Measurements from ENCODE around the gene WDFY2.

WDFY2 gene

DNA sequence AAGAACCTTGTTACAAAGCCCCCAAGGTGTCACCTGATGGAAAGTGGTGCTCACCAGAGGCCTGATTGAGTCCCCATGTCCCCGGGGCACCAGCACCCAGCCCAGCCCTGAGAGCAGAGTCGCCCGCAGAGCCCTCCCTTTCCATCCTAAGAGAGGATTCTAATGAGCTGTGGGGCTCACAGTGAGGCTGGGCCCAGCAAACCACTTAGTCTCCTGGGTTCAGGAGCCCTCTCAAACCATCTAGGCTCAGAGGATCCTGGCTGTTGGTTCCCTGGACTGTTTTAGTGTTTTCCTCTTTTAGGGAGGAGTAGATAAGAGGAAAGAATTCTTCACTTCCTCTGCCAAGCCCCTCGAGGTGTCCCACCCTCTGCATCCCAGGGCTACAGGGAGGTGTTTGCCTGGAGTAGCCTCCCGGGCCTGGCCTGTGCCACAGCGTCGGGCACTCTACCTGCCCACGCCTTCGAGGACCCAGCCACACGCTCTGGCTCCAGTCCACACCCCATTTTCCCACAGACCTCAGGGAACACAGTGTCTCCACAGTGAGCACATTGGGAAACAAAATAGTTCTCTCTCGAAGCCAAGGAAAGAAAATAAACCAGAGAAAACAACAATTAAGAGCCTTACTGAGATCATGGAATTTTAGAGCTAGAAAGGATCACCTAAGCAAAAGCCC, 185.3 kb downstream of the WDFY2 start:
- intact Hi-C loops (cut with DNase I; ENCODE audit: low total_unique reads): no loop called here
- Histone ChIP-seq H3K36me3 (peaks cover 0 to 25% (median 11%) of the 10 kb centered on the region in 3 donors), H3K27me3 (no peaks in the 10 kb centered on the region), H3K27ac (peak overlapping the region; percentile 87 to 89), H3K9me3 (no peaks in the 10 kb centered on the region), H3K4me1 (peaks cover 0 to 43% (median 31%) of the 10 kb centered on the region in 4 donors), H3K4me3 (no peak overlapping the region)
- DNase-seq: peak; percentile 88 to 92
- TF ChIP-seq, protein P1, sequence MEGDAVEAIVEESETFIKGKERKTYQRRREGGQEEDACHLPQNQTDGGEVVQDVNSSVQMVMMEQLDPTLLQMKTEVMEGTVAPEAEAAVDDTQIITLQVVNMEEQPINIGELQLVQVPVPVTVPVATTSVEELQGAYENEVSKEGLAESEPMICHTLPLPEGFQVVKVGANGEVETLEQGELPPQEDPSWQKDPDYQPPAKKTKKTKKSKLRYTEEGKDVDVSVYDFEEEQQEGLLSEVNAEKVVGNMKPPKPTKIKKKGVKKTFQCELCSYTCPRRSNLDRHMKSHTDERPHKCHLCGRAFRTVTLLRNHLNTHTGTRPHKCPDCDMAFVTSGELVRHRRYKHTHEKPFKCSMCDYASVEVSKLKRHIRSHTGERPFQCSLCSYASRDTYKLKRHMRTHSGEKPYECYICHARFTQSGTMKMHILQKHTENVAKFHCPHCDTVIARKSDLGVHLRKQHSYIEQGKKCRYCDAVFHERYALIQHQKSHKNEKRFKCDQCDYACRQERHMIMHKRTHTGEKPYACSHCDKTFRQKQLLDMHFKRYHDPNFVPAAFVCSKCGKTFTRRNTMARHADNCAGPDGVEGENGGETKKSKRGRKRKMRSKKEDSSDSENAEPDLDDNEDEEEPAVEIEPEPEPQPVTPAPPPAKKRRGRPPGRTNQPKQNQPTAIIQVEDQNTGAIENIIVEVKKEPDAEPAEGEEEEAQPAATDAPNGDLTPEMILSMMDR (IDR thresholded peaks at IDR 0.05): no peak

- no peak for DNase-seq
- peak overlapping the region; percentile 87 to 89 for H3K27ac ChIP-seq
- TF ChIP-seq, protein P1 (IDR thresholded peaks at IDR 0.05): no peak
- peaks cover 0 to 37% (median 29%) of the 10 kb centered on the region in 4 donors for H3K4me1 ChIP-seq
- H3K36me3 ChIP-seq: peaks cover 0 to 25% (median 11%) of the 10 kb centered on the region in 3 donors
- intact Hi-C loops (cut with DNase I; ENCODE audit: low total_unique reads): no loop called here
- H3K27me3 ChIP-seq: no peaks in the 10 kb centered on the region
- no peaks in the 10 kb centered on the region for H3K9me3 ChIP-seq
- no peak overlapping the region for H3K4me3 ChIP-seq
These were observed 185.9 kb downstream of the WDFY2 start for GRCh38 chr13:51770160-51770559.

- Histone ChIP-seq H3K36me3 (peaks cover 0 to 25% (median 11%) of the 10 kb centered on the region in 3 donors), H3K4me3 (no peak overlapping the region), H3K27me3 (no peaks in the 10 kb centered on the region), H3K9me3 (no peaks in the 10 kb centered on the region), H3K27ac (peak overlapping the region; percentile 87 to 89), H3K4me1 (peaks cover 0 to 33% (median 28%) of the 10 kb centered on the region in 4 donors)
- intact Hi-C loops (cut with DNase I; ENCODE audit: low total_unique reads): no loop called here
- no peak for DNase-seq
- TF ChIP-seq, protein P1 (IDR thresholded peaks at IDR 0.05): no peak
These were observed 186.6 kb downstream of the WDFY2 start for GRCh38 chr13:51770681-51771417.

DNA sequence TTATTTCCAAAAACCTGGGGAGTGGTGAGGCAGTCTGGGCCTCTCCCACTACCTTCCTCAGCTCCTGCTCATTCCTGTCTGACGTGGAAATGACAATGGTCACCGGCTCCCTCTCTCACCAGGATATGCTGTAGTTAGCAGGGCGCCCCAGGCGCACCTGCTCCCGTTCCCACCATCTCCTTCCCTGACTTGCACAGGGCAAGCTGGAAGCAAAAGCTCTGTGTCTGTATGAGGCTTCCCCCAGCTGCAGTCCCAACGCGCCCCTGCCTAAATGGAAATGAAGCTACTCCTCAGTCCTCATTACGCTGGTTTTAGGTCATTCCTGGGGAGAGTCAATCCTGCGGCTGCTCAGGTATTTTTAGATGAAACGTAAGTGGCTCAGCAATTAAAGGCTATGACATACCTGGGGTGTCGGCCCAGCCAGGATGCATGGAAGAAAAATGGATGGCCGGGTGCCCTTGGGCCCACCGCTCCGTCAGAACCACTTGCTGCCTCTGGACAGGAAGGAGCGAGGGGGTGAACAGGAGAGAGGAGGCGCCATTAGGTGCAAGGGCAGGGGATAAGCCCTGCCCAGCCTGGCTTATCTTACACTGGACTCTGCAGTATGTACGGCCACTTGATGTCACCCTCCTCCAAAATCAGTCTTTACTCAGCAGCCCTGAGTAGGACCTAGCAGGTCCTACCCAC, 187.3 kb downstream of the WDFY2 start:
- Histone ChIP-seq H3K27ac (peak overlapping the region; percentile 87 to 89), H3K4me3 (no peak overlapping the region), H3K27me3 (no peaks in the 10 kb centered on the region), H3K4me1 (peaks cover 0 to 33% (median 28%) of the 10 kb centered on the region in 4 donors), H3K36me3 (peaks cover 0 to 19% (median 11%) of the 10 kb centered on the region in 3 donors), H3K9me3 (no peaks in the 10 kb centered on the region)
- TF ChIP-seq, protein P1 (IDR thresholded peaks at IDR 0.05): no peak
- intact Hi-C loops (cut with DNase I; ENCODE audit: low total_unique reads): no loop called here
- DNase-seq: no peak

GRCh38 chr13:51772105-51772455, 187.8 kb downstream of the WDFY2 start:
- no peak for DNase-seq
- Histone ChIP-seq H3K36me3 (peaks cover 0 to 14% (median 11%) of the 10 kb centered on the region in 3 donors), H3K27me3 (no peaks in the 10 kb centered on the region), H3K4me1 (peaks cover 0 to 33% (median 28%) of the 10 kb centered on the region in 4 donors), H3K9me3 (no peaks in the 10 kb centered on the region), H3K27ac (peak overlapping the region; percentile 87 to 89), H3K4me3 (no peak overlapping the region)
- intact Hi-C loops (cut with DNase I; ENCODE audit: low total_unique reads): no loop called here
- TF ChIP-seq, protein P1 (IDR thresholded peaks at IDR 0.05): no peak

Measured in tibial artery (tissue), 4 donors.